ENCODE results near the gene TMPRSS9. TPM values are rescaled to one million over a fixed set of nuclear protein-coding genes. Genes with fewer than 3 reads are reported as not detected.
A peak's percentile ranks its signal among the peaks of the same experiment; 100 is the strongest.

Gene TMPRSS9
- polyA plus RNA-seq, 1 donor from 2014 or later: not detected

- Histone ChIP-seq H3F3A (ENCODE audit: insufficient read depth, low read length, poor library complexity, severe bottlenecking) (no peaks in the 10 kb centered on the region), H3K27ac (ENCODE audit: low read length) (no peak overlapping the region), H2AFZ (ENCODE audit: low read depth, low read length) (no peak overlapping the region), H3K4me2 (ENCODE audit: low read length) (no peak overlapping the region), H3K9me3 (ENCODE audit: low read length) (no peaks in the 10 kb centered on the region), H3K79me2 (replicated peaks; ENCODE audit: insufficient read depth, low read length) (no peaks in the 10 kb centered on the region), H3K4me3 (ENCODE audit: low read length) (peak overlapping the region; percentile 18), H3K36me3 (ENCODE audit: insufficient read depth, low read length) (no peaks in the 10 kb centered on the region), H4K20me1 (ENCODE audit: insufficient read depth) (no peaks in the 10 kb centered on the region), H3K9me2 (ENCODE audit: insufficient read depth, low read length) (no peaks in the 10 kb centered on the region), H3K9ac (ENCODE audit: low read length) (no peak overlapping the region), H3K27me3 (ENCODE audit: insufficient read depth, low read depth, low read length) (peaks cover 4% of the 10 kb centered on the region)
- TF ChIP-seq EZH2 (IDR thresholded peaks at IDR 0.05; ENCODE audit: borderline replicate concordance, insufficient read depth, low read length, poor library complexity, severe bottlenecking): no peak
- TF ChIP-seq POLR2AphosphoS5 (IDR thresholded peaks at IDR 0.05): no peak
- TF ChIP-seq REST (IDR thresholded peaks at IDR 0.05; ENCODE audit: borderline replicate concordance): no peak
- no peak for TF ChIP-seq SMC3 (conservative IDR thresholded peaks at IDR 0.05; ENCODE audit: poor library complexity)
- TF ChIP-seq TAF1 (IDR thresholded peaks at IDR 0.05; ENCODE audit: low read depth): no peak
- no peak for TF ChIP-seq RAD21 (conservative IDR thresholded peaks at IDR 0.05)
- no peak for TF ChIP-seq CTCF (IDR thresholded peaks at IDR 0.05; ENCODE audit: poor library complexity, severe bottlenecking)
- no peak for TF ChIP-seq MXI1 (conservative IDR thresholded peaks at IDR 0.05; ENCODE audit: poor library complexity, severe bottlenecking)
- TF ChIP-seq EP300 (conservative IDR thresholded peaks at IDR 0.05; ENCODE audit: poor library complexity, severe bottlenecking): no peak
Measured at GRCh38 chr19:2312820-2313501, 47.1 kb upstream of the TMPRSS9 start.

- no peaks in the 10 kb centered on the region for H3K27me3 ChIP-seq (ENCODE audit: insufficient read depth, low read depth, low read length)
- no peak overlapping the region for H2AFZ ChIP-seq (ENCODE audit: low read depth, low read length)
Measured at GRCh38 chr19:2315121-2315817, 44.8 kb upstream of the TMPRSS9 start.

More at GRCh38 chr19:2315121-2315817, 44.8 kb upstream of the TMPRSS9 start:
- Histone ChIP-seq H3K9me3 (ENCODE audit: low read length) (no peaks in the 10 kb centered on the region), H3K79me2 (replicated peaks; ENCODE audit: insufficient read depth, low read length) (no peaks in the 10 kb centered on the region), H3K9me2 (ENCODE audit: insufficient read depth, low read length) (no peaks in the 10 kb centered on the region), H4K20me1 (ENCODE audit: insufficient read depth) (no peaks in the 10 kb centered on the region), H3K4me3 (ENCODE audit: low read length) (no peak overlapping the region), H3F3A (ENCODE audit: insufficient read depth, low read length, poor library complexity, severe bottlenecking) (no peaks in the 10 kb centered on the region), H3K36me3 (ENCODE audit: insufficient read depth, low read length) (no peaks in the 10 kb centered on the region), H3K4me2 (ENCODE audit: low read length) (no peak overlapping the region), H3K27ac (ENCODE audit: low read length) (no peak overlapping the region), H3K9ac (ENCODE audit: low read length) (no peak overlapping the region)
- TF ChIP-seq TAF1 (IDR thresholded peaks at IDR 0.05; ENCODE audit: low read depth) (no peak), POLR2AphosphoS5 (IDR thresholded peaks at IDR 0.05) (no peak), EP300 (conservative IDR thresholded peaks at IDR 0.05; ENCODE audit: poor library complexity, severe bottlenecking) (no peak), REST (IDR thresholded peaks at IDR 0.05; ENCODE audit: borderline replicate concordance) (no peak), SMC3 (conservative IDR thresholded peaks at IDR 0.05; ENCODE audit: poor library complexity) (no peak), RAD21 (conservative IDR thresholded peaks at IDR 0.05) (no peak)

Measured in neural cell (in vitro differentiated cells).